GM21619 (cell line): ENCODE data around the gene C16orf92.
A peak's percentile ranks its signal among the peaks of the same experiment; 100 is the strongest.
"Not testable (repeated sequence)": the region's sequence is repeated elsewhere in the genome, so short reads cannot be mapped to it uniquely, and the experiment has no call there.

ENCODE experiments used
- ATAC-seq: cut with Tn5 transposase; IDR thresholded peaks from one replicate; pipeline ENCODE4 v1.9.1; 2021; ENCODE audit not compliant: unreplicated experiment

The C16orf92 gene

GRCh38 chr16:30023586-30023985 is 588 bp downstream of the C16orf92 start:
- ATAC-seq: no peak

- no peak for ATAC-seq
These were observed 1.5 kb downstream of the C16orf92 start for GRCh38 chr16:30024451-30024850.

- no peak for ATAC-seq
These were observed 2.2 kb downstream of the C16orf92 start for GRCh38 chr16:30025156-30025555.

GRCh38 chr16:30025574-30025973 is 2.6 kb downstream of the C16orf92 start:
- ATAC-seq: no peak

- no peak for ATAC-seq
These were observed 3.5 kb downstream of the C16orf92 start for GRCh38 chr16:30026449-30026848.

- no peak for ATAC-seq
These were observed 4.8 kb downstream of the C16orf92 start for GRCh38 chr16:30027588-30028437.

GRCh38 chr16:30028438-30029076 is 5.6 kb downstream of the C16orf92 start:
- no peak for ATAC-seq

GRCh38 chr16:30030011-30030685 is 7.2 kb downstream of the C16orf92 start:
- no peak for ATAC-seq

GRCh38 chr16:30030841-30031413 is 7.9 kb downstream of the C16orf92 start, which contains the start of gene TLCD3B:
TSS of gene TLCD3B (minus strand) at chr16:30031271. CDS start at chr16:30030527, 744 bp downstream.
- no peak for ATAC-seq

GRCh38 chr16:30031477-30031918 is 8.5 kb downstream of the C16orf92 start:
- no peak for ATAC-seq

- ATAC-seq: no peak
These were observed 9.3 kb downstream of the C16orf92 start for GRCh38 chr16:30032083-30032819.

GRCh38 chr16:30033270-30033669 is 10.3 kb downstream of the C16orf92 start:
- no peak for ATAC-seq

- no peak for ATAC-seq
These were observed 17.2 kb downstream of the C16orf92 start for GRCh38 chr16:30040221-30040620.

- ATAC-seq: not testable (repeated sequence)
These were observed 17.7 kb downstream of the C16orf92 start for GRCh38 chr16:30040690-30041089.

GRCh38 chr16:30041841-30042240 is 18.8 kb downstream of the C16orf92 start:
- ATAC-seq: no peak

- ATAC-seq: no peak
These were observed 23.2 kb downstream of the C16orf92 start for GRCh38 chr16:30046178-30046577.

GRCh38 chr16:30046588-30046987 is 23.6 kb downstream of the C16orf92 start:
- no peak for ATAC-seq

GRCh38 chr16:30049871-30050270 is 26.9 kb downstream of the C16orf92 start:
- ATAC-seq: no peak

- ATAC-seq: no peak
These were observed 28.5 kb downstream of the C16orf92 start for GRCh38 chr16:30051518-30051917.

- peak; percentile 65 for ATAC-seq
These were observed 29.8 kb downstream of the C16orf92 start for GRCh38 chr16:30052671-30053372.
